GM23248 (cell line): ENCODE measurements around the gene LAMA5.

Experiments
- EZH2 ChIP-seq: fragments of 200-600 bp; sonication (generic); IDR thresholded peaks from 2 replicates; pipeline ENCODE4 v1.6.1; 2018; ENCODE audit warnings: antibody characterized with exemption, mild to moderate bottlenecking; ENCODE audit not compliant: insufficient read depth, poor library complexity, severe bottlenecking
- EZH2phosphoT487 ChIP-seq: fragments of 200-600 bp; sonication (generic); IDR thresholded peaks from 2 replicates; pipeline ENCODE4 v1.6.1; 2018; ENCODE audit warnings: antibody characterized with exemption, moderate library complexity, mild to moderate bottlenecking, low read depth; ENCODE audit not compliant: insufficient read depth

DNA sequence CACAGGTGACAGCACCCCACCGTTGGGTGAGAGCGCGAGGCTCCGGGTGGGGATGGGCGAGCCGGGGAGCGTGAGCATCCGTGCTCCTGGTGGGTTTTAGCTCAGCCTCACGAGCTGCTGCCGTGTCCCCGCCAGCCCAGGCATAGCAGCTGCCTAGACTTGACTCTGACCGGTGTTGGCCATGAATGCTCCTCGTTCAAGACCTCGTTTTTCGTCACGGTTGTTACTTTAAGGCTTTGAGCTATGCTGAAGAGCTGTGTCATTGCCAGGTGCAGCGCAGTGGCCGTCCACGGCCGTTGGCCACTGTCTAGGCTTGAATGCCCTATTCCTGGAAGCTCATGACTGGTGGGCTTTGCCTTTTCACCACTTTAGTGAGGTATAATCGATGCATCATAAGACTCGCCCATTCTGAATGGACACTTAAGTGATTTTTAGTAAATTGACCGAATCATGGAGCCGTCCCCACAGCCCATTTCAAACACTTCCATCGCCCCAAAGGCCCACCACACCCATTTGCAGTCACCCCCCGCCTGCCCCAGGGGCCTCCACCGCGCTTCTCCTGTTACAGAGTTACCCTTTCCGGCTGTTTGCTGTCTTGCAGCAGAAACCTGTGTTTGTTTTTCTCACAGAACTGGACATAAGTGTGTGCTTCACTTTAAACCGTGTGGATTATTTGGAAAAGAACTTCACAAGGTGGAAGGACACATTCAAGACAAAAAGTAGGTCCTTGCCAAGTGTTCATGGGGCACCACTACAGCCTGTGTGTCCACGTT is 85.8 kb downstream of the LAMA5 start:
- TF ChIP-seq EZH2, result no peak
- no peak for TF ChIP-seq EZH2phosphoT487
